NCI-H1092 treated with DMSO at 0.1 percent for 48 hours (cell line): Measurements from ENCODE around the gene SYT9.
"Not testable (repeated sequence)": the region's sequence is repeated elsewhere in the genome, so short reads cannot be mapped to it uniquely, and the experiment has no call there.

Source experiments
- DNase-seq: peaks from one replicate; lab custom pipeline; 2025; lab: John Stamatoyannopoulos, UW

The SYT9 gene

GRCh38 chr11:7275133-7275532 lies 23.4 kb downstream of the SYT9 start:
- no peak for DNase-seq

GRCh38 chr11:7278314-7278917 lies 26.7 kb downstream of the SYT9 start:
- no peak for DNase-seq

GRCh38 chr11:7279676-7280075 lies 28.0 kb downstream of the SYT9 start:
- no peak for DNase-seq

GRCh38 chr11:7281079-7281478 lies 29.4 kb downstream of the SYT9 start:
- no peak for DNase-seq

- DNase-seq: no peak
Observed at GRCh38 chr11:7281809-7282208, 30.1 kb downstream of the SYT9 start.

GRCh38 chr11:7286178-7286577 lies 34.5 kb downstream of the SYT9 start:
- no peak for DNase-seq

GRCh38 chr11:7291100-7291829 lies 39.6 kb downstream of the SYT9 start:
- DNase-seq: no peak

GRCh38 chr11:7292922-7293321 lies 41.2 kb downstream of the SYT9 start:
- no peak for DNase-seq

- DNase-seq: no peak
Observed at GRCh38 chr11:7299393-7299792, 47.7 kb downstream of the SYT9 start.

- DNase-seq: no peak
Observed at GRCh38 chr11:7300281-7300680, 48.6 kb downstream of the SYT9 start.

GRCh38 chr11:7303146-7303545 lies 51.4 kb downstream of the SYT9 start:
- no peak for DNase-seq

GRCh38 chr11:7306900-7307299 lies 55.2 kb downstream of the SYT9 start:
- no peak for DNase-seq

GRCh38 chr11:7307836-7308235 lies 56.1 kb downstream of the SYT9 start:
- DNase-seq: no peak

GRCh38 chr11:7311903-7312302 lies 60.2 kb downstream of the SYT9 start:
- DNase-seq: no peak

- no peak for DNase-seq
Observed at GRCh38 chr11:7314811-7315604, 63.3 kb downstream of the SYT9 start.

- no peak for DNase-seq
Observed at GRCh38 chr11:7319501-7319900, 67.8 kb downstream of the SYT9 start.

GRCh38 chr11:7320306-7320705 lies 68.6 kb downstream of the SYT9 start:
- no peak for DNase-seq

- no peak for DNase-seq
Observed at GRCh38 chr11:7321473-7322450, 70.1 kb downstream of the SYT9 start.

GRCh38 chr11:7332451-7332850 lies 80.7 kb downstream of the SYT9 start:
- DNase-seq: no peak

GRCh38 chr11:7332962-7333361 lies 81.3 kb downstream of the SYT9 start:
- no peak for DNase-seq

- not testable (repeated sequence) for DNase-seq
Observed at GRCh38 chr11:7335442-7335841, 83.7 kb downstream of the SYT9 start.

GRCh38 chr11:7341551-7341950 lies 89.8 kb downstream of the SYT9 start:
- no peak for DNase-seq
